ENCODE data around the gene INPP5J. TPM values are rescaled to one million over a fixed set of nuclear protein-coding genes. Genes with fewer than 3 reads are reported as not detected.

INPP5J gene
- total and polyA plus RNA-seq, 12 donors = 7.9 to 31.7 (median 16.9) TPM

DNA sequence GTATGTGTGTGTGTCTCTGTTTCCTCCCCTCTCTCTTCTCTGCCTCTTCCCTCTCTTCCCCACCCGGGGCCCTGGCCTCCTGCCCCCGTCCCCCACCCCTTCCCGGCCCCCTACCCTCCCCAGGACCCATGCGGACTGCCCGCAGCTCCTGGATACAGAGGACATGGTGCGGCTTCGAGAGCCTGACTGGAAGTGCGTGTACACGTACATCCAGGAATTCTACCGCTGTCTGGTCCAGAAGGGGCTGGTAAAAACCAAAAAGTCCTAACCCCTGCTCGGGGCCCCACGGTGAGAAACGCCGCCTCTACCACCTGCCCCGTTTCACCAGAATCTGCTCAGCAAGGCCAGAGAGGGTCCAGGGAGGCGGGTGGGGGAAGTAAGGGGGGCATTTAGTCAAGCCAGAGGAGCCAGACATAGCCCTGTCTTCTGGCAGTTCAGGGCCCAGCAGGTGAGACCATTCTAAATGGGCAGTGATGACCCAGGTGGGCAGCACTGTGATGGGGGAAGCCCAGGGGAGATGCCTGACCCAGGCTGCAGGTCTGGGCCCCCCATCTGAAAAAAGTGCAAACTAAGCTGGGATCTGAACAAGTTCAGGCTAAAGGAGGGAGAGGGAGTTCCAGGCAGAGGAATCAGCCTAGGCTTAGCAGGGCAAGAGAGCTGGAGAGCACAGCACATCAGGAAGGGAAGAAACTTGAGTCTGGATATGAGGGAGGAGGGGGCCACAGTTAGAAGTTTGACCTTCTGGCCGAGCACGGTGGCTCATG lies 21.8 kb upstream of the INPP5J start:
- TF ChIP-seq, protein P1, sequence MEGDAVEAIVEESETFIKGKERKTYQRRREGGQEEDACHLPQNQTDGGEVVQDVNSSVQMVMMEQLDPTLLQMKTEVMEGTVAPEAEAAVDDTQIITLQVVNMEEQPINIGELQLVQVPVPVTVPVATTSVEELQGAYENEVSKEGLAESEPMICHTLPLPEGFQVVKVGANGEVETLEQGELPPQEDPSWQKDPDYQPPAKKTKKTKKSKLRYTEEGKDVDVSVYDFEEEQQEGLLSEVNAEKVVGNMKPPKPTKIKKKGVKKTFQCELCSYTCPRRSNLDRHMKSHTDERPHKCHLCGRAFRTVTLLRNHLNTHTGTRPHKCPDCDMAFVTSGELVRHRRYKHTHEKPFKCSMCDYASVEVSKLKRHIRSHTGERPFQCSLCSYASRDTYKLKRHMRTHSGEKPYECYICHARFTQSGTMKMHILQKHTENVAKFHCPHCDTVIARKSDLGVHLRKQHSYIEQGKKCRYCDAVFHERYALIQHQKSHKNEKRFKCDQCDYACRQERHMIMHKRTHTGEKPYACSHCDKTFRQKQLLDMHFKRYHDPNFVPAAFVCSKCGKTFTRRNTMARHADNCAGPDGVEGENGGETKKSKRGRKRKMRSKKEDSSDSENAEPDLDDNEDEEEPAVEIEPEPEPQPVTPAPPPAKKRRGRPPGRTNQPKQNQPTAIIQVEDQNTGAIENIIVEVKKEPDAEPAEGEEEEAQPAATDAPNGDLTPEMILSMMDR (IDR thresholded peaks at IDR 0.05) = no peak
- Histone ChIP-seq H3K27me3 (no peaks in the 10 kb centered on the region), H3K4me1 (peaks cover 2 to 71% (median 28%) of the 10 kb centered on the region in 9 donors), H3K9me3 (no peaks in the 10 kb centered on the region), H3K27ac (peak overlapping the region in 2 of 10 donors; percentile 30 to 44), H3K4me3 (no peak overlapping the region), H3K36me3 (peaks cover 0 to 99% (median 85%) of the 10 kb centered on the region in 9 donors)
- WGBS, 2 donors = 95 to 97% methylated on average over 16 to 18 of the region's 18 CpGs
- intact Hi-C loops (cut with DNase I) = loop anchor here in 2 of 10 donors (10.0 kb wide), 2 partner anchors 114 to 134 kb away; partner anchors contain the start of gene LIMK2 (in 1 of the 2)
- DNase-seq (no peak), ATAC-seq (no peak)

DNA sequence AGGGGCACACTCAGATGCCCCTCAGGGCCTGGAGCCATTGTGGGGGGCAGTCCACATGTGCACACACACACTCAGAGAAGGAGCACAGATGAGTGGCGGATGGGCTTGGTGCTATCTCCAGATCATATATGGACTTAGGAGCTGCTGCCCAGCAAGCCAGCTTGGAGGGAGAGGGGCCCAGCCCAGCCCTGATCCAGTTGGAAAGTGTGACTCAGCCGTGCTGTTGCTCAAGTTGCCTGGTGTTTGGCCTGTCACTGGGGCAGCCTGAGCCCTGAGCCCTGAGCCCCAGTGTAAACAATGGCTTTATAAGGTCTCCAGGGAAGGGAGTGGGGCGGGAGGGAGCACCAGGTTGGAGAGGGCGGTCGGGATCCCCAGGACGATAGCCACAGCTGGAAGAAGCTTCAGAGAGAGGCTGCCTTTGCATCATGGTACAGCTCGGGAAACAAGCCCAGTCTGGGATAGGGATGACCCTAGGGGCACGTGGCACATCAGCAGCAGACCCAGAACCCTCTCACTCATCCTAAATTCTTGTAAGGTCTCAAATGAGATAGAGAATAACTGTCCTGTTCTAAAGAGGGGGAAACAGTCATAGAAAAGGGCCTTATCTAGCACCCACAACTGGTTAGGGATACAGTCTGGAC lies 20.2 kb upstream of the INPP5J start:
- intact Hi-C loops (cut with DNase I) = loop anchor here in 2 of 10 donors (10.0 kb wide), 2 partner anchors 112 to 132 kb away; partner anchors contain the start of gene LIMK2 (in 1 of the 2)
- TF ChIP-seq, protein P1 (IDR thresholded peaks at IDR 0.05) = no peak
- H3K36me3 ChIP-seq = peaks cover 0 to 83% (median 69%) of the 10 kb centered on the region in 9 donors
- no peaks in the 10 kb centered on the region for H3K27me3 ChIP-seq
- ATAC-seq = peak in 6 of 8 donors; percentile 7 to 69 (median 33)
- H3K4me1 ChIP-seq = peaks cover 7 to 67% (median 34%) of the 10 kb centered on the region in 9 donors
- 62 to 65% methylated on average over 8 of the region's 8 CpGs for WGBS, 2 donors
- peak overlapping the region in 9 of 10 donors; percentile 32 to 73 (median 57) for H3K27ac ChIP-seq
- peak; percentile 47 to 67 for DNase-seq
- no peak overlapping the region for H3K4me3 ChIP-seq
- no peaks in the 10 kb centered on the region for H3K9me3 ChIP-seq

DNA sequence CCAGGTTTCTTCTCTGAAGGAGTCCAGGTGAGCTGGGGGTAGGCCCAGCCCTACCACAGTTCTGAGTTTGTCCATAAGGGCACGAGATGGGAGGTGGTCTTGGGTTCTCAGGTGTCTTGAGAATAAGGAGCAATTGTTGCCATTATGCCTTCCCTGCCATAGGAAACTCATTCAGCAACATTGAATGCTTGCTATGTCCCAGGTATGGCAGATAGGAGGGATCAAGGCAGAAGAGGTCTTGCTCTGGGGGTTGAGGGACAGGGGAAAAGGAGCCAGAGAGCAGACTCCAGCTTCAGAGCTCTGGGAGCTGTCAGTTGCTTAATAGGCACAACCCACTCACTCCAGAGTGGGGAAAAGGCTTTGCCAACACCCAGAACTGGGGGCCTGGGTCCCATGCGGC lies 19.7 kb upstream of the INPP5J start:
- no peaks in the 10 kb centered on the region for H3K9me3 ChIP-seq
- 79 to 87% methylated on average over 2 of the region's 2 CpGs for WGBS, 2 donors
- no peak overlapping the region for H3K4me3 ChIP-seq
- TF ChIP-seq, protein P1 (IDR thresholded peaks at IDR 0.05) = no peak
- peak overlapping the region in 9 of 10 donors; percentile 26 to 73 (median 43) for H3K27ac ChIP-seq
- peaks cover 7 to 66% (median 38%) of the 10 kb centered on the region in 9 donors for H3K4me1 ChIP-seq
- DNase-seq (no peak), ATAC-seq (no peak)
- H3K27me3 ChIP-seq = no peaks in the 10 kb centered on the region
- intact Hi-C loops (cut with DNase I) = loop anchor here in 2 of 10 donors (10.0 kb wide), 2 partner anchors 112 to 132 kb away; partner anchors contain the start of gene LIMK2 (in 1 of the 2)
- peaks cover 0 to 78% (median 63%) of the 10 kb centered on the region in 9 donors for H3K36me3 ChIP-seq

Measured in heart right ventricle (tissue), 16 donors.